ENCODE measurements around the gene PIAS4. TPM values are rescaled to one million over a fixed set of nuclear protein-coding genes. Genes with fewer than 3 reads are reported as not detected.

Gene PIAS4
- total and polyA plus RNA-seq, 2 of the 13 experiments (the other 11 are each of a cell fraction or from before 2014, with no cell fraction given): 9.0 to 20.1 TPM

DNA sequence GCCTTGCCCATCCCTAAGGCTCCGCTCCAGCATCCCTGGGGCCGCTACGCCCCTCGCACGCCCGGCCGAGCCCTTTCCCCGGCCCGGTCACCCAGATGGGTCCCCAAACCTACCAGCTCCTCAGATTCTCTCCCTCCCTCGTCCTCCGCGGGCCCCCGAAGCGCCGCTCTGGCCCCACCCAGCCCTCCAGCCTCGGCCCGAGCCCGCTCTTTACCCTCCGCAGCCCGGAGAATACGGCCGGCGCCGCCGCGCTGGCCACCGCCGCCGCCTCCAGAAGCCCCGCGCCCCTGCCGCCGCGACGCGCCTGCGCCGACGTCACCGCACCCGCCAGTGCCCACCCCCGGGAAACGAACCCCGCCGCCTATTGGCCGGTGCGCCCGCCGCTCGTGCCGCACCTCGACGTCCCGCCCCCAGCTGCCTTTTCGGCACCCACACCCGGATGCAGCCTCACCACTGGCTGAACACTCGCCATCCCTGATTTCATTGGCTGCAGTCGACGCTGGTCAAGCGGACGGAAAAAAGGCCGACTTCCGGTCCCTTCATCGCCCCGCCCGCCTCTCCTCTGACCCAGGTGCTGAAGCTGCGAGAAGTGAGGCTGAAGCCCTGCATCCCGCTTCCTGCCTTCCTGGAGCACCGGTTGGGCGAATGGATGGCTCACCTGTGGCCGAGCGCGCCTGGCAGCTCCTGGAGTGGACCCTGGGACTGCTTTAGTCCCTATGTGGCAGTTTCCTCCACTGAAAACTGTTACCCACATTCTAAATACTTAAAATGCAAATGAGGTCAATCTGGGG lies 36.5 kb upstream of the PIAS4 start, which contains the start of gene DAPK3 (continued):
- peak; percentile 65 for TF ChIP-seq ASH2L (IDR thresholded peaks at IDR 0.05; ENCODE audit: insufficient read length, low read depth, low read length)
- TF ChIP-seq EED (CRISPR knock-in tag; IDR thresholded peaks at IDR 0.05): 0 out of 2 replicates have a peak, but pooled peaks have one; percentile 28
- TF ChIP-seq SALL1 (CRISPR knock-in tag; IDR thresholded peaks at IDR 0.05): peak; percentile 76
- TF ChIP-seq KDM5B (CRISPR knock-in tag; IDR thresholded peaks at IDR 0.05; ENCODE audit: borderline replicate concordance): peak; percentile 31; the same call in 1 of the 2 replicates
- TF ChIP-seq, protein P1, sequence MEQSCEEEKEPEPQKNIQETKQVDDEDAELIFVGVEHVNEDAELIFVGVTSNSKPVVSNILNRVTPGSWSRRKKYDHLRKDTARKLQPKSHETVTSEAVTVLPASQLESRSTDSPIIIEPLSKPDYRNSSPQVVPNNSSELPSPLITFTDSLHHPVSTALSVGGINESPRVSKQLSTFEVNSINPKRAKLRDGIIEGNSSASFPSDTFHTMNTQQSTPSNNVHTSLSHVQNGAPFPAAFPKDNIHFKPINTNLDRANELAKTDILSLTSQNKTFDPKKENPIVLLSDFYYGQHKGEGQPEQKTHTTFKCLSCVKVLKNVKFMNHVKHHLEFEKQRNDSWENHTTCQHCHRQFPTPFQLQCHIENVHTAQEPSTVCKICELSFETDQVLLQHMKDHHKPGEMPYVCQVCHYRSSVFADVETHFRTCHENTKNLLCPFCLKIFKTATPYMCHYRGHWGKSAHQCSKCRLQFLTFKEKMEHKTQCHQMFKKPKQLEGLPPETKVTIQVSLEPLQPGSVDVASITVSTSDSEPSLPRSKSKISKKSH (CRISPR knock-in tag; IDR thresholded peaks at IDR 0.05; ENCODE audit: borderline replicate concordance): peak; percentile 70; the same call in 1 of the 2 replicates
- no peak for TF ChIP-seq ZKSCAN8 (CRISPR knock-in tag; IDR thresholded peaks at IDR 0.05; ENCODE audit: borderline replicate concordance)
- TF ChIP-seq, protein P2, sequence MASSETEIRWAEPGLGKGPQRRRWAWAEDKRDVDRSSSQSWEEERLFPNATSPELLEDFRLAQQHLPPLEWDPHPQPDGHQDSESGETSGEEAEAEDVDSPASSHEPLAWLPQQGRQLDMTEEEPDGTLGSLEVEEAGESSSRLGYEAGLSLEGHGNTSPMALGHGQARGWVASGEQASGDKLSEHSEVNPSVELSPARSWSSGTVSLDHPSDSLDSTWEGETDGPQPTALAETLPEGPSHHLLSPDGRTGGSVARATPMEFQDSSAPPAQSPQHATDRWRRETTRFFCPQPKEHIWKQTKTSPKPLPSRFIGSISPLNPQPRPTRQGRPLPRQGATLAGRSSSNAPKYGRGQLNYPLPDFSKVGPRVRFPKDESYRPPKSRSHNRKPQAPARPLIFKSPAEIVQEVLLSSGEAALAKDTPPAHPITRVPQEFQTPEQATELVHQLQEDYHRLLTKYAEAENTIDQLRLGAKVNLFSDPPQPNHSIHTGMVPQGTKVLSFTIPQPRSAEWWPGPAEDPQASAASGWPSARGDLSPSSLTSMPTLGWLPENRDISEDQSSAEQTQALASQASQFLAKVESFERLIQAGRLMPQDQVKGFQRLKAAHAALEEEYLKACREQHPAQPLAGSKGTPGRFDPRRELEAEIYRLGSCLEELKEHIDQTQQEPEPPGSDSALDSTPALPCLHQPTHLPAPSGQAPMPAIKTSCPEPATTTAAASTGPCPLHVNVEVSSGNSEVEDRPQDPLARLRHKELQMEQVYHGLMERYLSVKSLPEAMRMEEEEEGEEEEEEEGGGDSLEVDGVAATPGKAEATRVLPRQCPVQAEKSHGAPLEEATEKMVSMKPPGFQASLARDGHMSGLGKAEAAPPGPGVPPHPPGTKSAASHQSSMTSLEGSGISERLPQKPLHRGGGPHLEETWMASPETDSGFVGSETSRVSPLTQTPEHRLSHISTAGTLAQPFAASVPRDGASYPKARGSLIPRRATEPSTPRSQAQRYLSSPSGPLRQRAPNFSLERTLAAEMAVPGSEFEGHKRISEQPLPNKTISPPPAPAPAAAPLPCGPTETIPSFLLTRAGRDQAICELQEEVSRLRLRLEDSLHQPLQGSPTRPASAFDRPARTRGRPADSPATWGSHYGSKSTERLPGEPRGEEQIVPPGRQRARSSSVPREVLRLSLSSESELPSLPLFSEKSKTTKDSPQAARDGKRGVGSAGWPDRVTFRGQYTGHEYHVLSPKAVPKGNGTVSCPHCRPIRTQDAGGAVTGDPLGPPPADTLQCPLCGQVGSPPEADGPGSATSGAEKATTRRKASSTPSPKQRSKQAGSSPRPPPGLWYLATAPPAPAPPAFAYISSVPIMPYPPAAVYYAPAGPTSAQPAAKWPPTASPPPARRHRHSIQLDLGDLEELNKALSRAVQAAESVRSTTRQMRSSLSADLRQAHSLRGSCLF (CRISPR knock-in tag; IDR thresholded peaks at IDR 0.05; ENCODE audit: borderline replicate concordance): no peak
- TF ChIP-seq, protein P3, sequence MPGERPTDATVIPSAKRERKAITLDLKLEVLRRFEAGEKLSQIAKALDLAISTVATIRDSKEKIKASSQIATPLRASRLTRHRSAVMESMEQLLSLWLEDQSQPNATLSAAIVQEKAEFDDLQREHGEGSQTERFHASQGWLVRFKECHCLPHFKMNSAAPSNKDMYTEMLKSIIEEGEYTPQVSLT (CRISPR knock-in tag; IDR thresholded peaks at IDR 0.05; ENCODE audit: borderline replicate concordance, low read depth): no peak
- TF ChIP-seq ZNF891 (CRISPR knock-in tag; IDR thresholded peaks at IDR 0.05): peak; percentile 70; the same call in 1 of the 2 replicates
- no peak for TF ChIP-seq ZBTB42 (CRISPR knock-in tag; IDR thresholded peaks at IDR 0.05)
- TF ChIP-seq, protein P4, sequence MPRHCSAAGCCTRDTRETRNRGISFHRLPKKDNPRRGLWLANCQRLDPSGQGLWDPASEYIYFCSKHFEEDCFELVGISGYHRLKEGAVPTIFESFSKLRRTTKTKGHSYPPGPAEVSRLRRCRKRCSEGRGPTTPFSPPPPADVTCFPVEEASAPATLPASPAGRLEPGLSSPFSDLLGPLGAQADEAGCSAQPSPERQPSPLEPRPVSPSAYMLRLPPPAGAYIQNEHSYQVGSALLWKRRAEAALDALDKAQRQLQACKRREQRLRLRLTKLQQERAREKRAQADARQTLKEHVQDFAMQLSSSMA (CRISPR knock-in tag; IDR thresholded peaks at IDR 0.05): no peak
- TF ChIP-seq CBX1 (IDR thresholded peaks at IDR 0.05; ENCODE audit: low read depth): no peak
- no peak for TF ChIP-seq ZSCAN25 (CRISPR knock-in tag; IDR thresholded peaks at IDR 0.05)
- TF ChIP-seq ZNF335 (CRISPR knock-in tag; IDR thresholded peaks at IDR 0.05): no peak
- TF ChIP-seq TCF7L2 (IDR thresholded peaks at IDR 0.05; ENCODE audit: low read depth, low read length): no peak
- TF ChIP-seq MTA3 (CRISPR knock-in tag; IDR thresholded peaks at IDR 0.05): no peak
- TF ChIP-seq IKZF4 (CRISPR knock-in tag; IDR thresholded peaks at IDR 0.05; ENCODE audit: borderline replicate concordance, low read depth, not compliant biosample characterization): no peak
- no peak for TF ChIP-seq SMARCE1 (IDR thresholded peaks at IDR 0.05; ENCODE audit: borderline replicate concordance)
- no peak for TF ChIP-seq ZNF121 (CRISPR knock-in tag; IDR thresholded peaks at IDR 0.05)
- TF ChIP-seq, protein P5, sequence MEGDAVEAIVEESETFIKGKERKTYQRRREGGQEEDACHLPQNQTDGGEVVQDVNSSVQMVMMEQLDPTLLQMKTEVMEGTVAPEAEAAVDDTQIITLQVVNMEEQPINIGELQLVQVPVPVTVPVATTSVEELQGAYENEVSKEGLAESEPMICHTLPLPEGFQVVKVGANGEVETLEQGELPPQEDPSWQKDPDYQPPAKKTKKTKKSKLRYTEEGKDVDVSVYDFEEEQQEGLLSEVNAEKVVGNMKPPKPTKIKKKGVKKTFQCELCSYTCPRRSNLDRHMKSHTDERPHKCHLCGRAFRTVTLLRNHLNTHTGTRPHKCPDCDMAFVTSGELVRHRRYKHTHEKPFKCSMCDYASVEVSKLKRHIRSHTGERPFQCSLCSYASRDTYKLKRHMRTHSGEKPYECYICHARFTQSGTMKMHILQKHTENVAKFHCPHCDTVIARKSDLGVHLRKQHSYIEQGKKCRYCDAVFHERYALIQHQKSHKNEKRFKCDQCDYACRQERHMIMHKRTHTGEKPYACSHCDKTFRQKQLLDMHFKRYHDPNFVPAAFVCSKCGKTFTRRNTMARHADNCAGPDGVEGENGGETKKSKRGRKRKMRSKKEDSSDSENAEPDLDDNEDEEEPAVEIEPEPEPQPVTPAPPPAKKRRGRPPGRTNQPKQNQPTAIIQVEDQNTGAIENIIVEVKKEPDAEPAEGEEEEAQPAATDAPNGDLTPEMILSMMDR (CRISPR knock-in tag; IDR thresholded peaks at IDR 0.05): no peak

All from HepG2 (cell line).